ENCODE measurements around the gene ZNRF1.

The ZNRF1 gene

GRCh38 chr16:74975591-74975990, 23.2 kb upstream of the ZNRF1 start:
- TF ChIP-seq CTCF (IDR thresholded peaks at IDR 0.05): no peak

- TF ChIP-seq CTCF (IDR thresholded peaks at IDR 0.05): no peak
Measured at GRCh38 chr16:74982256-74982655, 16.6 kb upstream of the ZNRF1 start.

GRCh38 chr16:74984194-74984528, 14.7 kb upstream of the ZNRF1 start:
- no peak for TF ChIP-seq CTCF (IDR thresholded peaks at IDR 0.05)

- TF ChIP-seq CTCF (IDR thresholded peaks at IDR 0.05): no peak
Measured at GRCh38 chr16:74984529-74985296, 14.1 kb upstream of the ZNRF1 start, which contains the start of gene WDR59. Gene WDR59, minus strand, starts transcription at chr16:74985123. Its CDS starts 106 bp downstream, at chr16:74985017.

GRCh38 chr16:74987027-74987681, 11.7 kb upstream of the ZNRF1 start:
- TF ChIP-seq CTCF (IDR thresholded peaks at IDR 0.05): no peak

- TF ChIP-seq CTCF (IDR thresholded peaks at IDR 0.05): no peak
Measured at GRCh38 chr16:74990832-74991231, 8.0 kb upstream of the ZNRF1 start.

- TF ChIP-seq CTCF (IDR thresholded peaks at IDR 0.05): no peak
Measured at GRCh38 chr16:74991268-74991592, 7.6 kb upstream of the ZNRF1 start.

All from LNCAP (cell line).